ENCODE results near the gene LARP4B. TPM values are rescaled to one million over a fixed set of nuclear protein-coding genes. Genes with fewer than 3 reads are reported as not detected.

Gene LARP4B
- total RNA-seq, 4 donors from 2014 or later, result 37.2 to 103 (median 54.7) TPM

DNA sequence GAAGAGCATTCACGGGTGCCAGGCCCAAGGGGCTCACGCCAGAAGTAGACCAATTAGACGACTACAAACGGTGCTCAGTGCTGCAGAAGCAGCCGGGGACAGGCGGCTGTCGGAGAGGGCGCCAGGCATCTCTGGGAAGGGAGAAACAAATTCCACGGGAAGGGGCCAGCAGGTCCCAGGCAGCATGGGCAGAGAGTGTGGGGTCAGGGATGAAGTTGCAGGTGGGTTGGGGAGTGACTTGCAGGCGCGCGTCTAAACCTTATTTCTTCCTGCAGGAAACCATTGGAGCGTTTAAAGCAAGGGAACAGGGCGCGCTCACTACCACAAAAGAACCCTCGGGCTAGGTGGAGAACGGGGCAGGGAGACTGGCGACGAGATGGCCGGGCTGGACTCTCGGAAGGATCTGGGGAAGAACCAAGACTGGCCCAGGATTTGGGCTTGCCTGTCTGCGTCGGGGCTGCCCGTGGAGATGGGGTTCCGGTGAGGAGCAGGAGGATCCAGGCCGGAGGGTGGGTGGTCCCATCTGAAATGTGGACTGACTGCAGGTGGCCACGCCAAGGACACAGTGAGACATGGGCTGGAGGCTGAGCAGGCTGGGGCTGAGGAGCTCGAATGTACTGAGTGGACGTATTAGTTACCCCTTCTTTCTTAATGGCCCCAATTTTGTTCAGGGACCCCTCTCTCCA is 125.7 kb downstream of the LARP4B start:
- ATAC-seq (ENCODE audit: low FRiP score) (no peak), DNase-seq (ENCODE audit: low spot score) (no peak)
- TF ChIP-seq, protein P1, sequence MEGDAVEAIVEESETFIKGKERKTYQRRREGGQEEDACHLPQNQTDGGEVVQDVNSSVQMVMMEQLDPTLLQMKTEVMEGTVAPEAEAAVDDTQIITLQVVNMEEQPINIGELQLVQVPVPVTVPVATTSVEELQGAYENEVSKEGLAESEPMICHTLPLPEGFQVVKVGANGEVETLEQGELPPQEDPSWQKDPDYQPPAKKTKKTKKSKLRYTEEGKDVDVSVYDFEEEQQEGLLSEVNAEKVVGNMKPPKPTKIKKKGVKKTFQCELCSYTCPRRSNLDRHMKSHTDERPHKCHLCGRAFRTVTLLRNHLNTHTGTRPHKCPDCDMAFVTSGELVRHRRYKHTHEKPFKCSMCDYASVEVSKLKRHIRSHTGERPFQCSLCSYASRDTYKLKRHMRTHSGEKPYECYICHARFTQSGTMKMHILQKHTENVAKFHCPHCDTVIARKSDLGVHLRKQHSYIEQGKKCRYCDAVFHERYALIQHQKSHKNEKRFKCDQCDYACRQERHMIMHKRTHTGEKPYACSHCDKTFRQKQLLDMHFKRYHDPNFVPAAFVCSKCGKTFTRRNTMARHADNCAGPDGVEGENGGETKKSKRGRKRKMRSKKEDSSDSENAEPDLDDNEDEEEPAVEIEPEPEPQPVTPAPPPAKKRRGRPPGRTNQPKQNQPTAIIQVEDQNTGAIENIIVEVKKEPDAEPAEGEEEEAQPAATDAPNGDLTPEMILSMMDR (IDR thresholded peaks at IDR 0.05), result no peak

DNA sequence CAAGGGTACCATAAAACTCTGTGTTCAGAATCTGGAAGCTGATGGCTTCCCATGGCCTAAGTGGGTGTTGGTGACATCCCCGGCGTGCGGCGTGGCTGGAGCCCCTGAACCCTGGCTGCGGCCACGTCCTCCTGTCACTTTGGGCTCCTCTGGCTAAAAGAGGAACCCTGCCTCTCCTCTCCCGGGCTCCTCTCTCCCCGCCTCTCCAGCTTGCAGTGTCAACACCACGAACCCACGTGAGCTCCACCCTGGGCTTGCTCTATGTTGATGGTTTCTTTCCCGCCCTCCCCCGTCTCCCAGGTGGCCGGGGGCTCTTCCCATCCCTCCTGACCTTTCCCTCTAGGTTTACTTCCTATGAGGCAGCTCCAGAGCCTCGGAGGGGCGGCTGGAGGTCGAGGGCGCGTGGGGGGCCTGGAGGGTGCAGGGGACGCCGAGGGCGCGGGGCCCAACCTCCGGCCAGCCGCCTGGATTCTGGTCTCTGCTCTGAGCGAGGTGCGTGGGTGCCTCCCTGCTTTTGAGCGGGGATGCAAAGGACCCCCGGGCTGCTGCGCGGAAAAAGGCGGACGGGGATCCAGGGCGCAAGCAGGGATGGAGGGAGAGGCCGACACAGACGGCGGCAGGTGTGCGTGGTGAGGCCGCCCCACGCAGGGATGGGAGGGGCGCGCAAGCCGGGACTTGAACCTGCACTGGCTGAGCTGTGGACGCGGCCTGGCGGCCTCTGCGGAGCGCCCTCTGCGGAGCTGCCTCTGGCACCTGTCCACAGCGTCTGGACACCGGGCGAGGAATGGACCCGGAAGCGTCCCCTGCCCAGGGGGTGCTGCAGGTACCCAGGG is 126.5 kb downstream of the LARP4B start:
- no peak for ATAC-seq (ENCODE audit: low FRiP score)
- no peak for DNase-seq (ENCODE audit: low spot score)
- TF ChIP-seq, protein P1 (IDR thresholded peaks at IDR 0.05), result no peak

DNA sequence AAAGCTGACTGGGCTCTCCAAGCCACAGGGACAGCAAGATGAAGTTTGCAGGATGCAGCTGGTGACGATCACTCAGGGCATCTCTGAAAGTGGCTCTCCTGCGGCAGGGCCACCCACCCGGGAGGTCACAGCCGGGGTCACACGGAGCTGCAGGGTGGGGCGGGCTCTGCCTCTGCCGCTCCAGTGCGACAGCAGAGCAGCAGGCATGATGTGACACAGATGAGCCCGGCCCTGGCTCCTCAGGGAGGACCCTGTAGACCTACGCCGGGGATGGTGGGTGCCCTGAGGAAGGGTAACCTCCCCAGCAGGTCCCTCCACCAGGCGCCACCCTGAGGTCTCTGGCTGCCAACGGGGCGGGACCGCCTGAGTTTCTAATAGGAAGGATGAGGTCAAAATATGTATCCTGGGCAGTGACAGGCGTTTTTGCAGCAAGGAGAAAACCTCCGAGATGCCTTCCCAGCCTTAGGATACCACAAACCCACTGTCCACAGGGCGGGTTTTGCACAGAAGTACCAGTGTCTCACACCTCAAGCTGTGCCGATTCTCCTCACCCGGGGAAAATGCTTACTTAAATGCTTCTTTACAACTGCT is 127.2 kb downstream of the LARP4B start:
- DNase-seq (ENCODE audit: low spot score) (no peak), ATAC-seq (ENCODE audit: low FRiP score) (no peak)
- TF ChIP-seq, protein P1 (IDR thresholded peaks at IDR 0.05), result no peak

DNA sequence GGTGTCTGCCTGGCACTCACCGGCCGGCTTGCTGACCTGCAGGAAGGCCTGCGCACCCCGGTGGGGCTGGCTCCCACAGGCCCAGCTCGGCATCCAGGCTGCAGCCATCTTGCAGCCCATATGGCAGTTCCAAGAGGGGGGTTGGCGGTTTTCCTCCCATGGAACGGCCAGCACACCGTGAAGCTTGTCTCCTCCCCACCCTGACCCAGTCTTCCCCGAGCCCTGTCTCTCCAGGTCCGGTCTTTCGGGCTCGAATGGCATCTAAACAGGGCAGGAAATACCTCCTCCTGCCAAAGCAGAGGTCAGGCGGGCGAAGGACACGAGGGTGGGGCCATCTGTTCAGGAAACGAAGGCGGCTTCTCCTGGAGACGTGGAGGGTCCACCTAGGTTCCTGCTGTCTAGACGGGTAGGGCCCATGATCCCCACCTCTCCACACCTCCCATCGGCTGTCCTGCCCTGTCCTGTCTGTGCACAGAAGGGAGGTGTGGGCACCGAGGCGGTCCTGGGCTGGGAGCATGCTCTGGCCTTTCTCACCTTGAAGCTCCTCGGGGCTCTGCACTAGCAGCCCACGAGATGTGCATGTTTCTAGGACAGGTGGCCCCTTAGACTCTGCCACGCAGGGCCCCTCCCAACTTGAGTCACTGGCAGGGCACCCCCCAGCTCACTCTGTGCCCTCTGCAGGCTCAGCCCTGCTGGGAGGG is 128.3 kb downstream of the LARP4B start:
- ATAC-seq (ENCODE audit: low FRiP score), result no peak
- TF ChIP-seq, protein P1 (IDR thresholded peaks at IDR 0.05), result no peak
- DNase-seq (ENCODE audit: low spot score), result no peak

DNA sequence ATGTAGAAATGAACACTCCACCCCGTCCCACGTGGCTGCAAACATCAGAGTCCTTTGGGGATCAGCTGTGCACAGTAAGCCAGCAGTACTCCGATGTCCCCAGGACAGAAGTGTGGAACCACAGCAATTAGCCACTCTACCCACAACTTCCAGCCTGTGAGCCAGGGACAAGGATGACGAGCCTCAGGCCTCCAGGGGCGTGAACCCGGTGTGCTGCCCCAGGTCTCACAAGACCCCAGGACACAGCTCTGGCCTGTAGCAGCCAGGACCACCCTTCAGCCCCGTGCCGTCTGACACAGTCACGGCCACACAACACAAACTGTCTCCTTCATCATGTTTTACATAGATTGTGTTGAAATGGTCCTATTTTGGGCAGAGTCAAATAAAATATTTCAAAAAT is 129.0 kb downstream of the LARP4B start:
- TF ChIP-seq, protein P1 (IDR thresholded peaks at IDR 0.05), result no peak
- no peak for DNase-seq (ENCODE audit: low spot score)
- ATAC-seq (ENCODE audit: low FRiP score), result no peak

DNA sequence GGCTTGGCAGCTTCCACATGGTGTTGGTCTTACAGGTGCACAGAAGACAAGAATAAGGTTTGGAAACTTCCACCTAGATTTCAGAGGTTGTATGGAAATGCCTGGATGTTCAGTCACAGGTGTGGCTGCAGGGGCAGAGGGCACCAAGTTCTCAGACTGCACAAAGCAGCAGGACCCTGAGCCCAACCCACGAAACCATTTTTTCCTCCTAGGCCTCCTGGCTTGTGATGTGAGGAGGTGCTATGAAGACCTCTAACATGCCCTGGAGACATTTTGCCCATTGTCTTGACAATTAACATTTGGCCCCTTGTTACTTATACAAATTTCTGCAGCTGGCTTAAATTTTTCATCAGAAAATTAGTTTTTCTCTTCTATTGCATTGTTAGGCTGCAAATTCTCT is 134.3 kb downstream of the LARP4B start:
- ATAC-seq (ENCODE audit: low FRiP score), result no peak

More for the DNA sequence above, 134.3 kb downstream of the LARP4B start:
- TF ChIP-seq, protein P1 (IDR thresholded peaks at IDR 0.05), result no peak
- no peak for DNase-seq (ENCODE audit: low spot score)
